T-helper 2 cell treated with Interferon-gamma antibody and Interleukin-4, amounts not matched to agents 100 ng/mL and 5 ng/mL, for 36 hours (primary cell): ENCODE data around the gene ARID1B. TPM values are rescaled to one million over a fixed set of nuclear protein-coding genes. Genes with fewer than 3 reads are reported as not detected.

Experiments used
- intact Hi-C: fragments of 100-400 bp; cut with micrococcal nuclease; formaldehyde crosslinking; loops from one replicate; pipeline ENCODE4 v1.15.1; 2023
- total RNA-seq: library from RNA; stranded (reverse); gene quantifications from 2 replicates; pipeline ENCODE4 v1.2.3, GENCODE V29; 2022

ARID1B gene
- total RNA-seq, 1 donor from 2014 or later = 82.5 TPM

DNA sequence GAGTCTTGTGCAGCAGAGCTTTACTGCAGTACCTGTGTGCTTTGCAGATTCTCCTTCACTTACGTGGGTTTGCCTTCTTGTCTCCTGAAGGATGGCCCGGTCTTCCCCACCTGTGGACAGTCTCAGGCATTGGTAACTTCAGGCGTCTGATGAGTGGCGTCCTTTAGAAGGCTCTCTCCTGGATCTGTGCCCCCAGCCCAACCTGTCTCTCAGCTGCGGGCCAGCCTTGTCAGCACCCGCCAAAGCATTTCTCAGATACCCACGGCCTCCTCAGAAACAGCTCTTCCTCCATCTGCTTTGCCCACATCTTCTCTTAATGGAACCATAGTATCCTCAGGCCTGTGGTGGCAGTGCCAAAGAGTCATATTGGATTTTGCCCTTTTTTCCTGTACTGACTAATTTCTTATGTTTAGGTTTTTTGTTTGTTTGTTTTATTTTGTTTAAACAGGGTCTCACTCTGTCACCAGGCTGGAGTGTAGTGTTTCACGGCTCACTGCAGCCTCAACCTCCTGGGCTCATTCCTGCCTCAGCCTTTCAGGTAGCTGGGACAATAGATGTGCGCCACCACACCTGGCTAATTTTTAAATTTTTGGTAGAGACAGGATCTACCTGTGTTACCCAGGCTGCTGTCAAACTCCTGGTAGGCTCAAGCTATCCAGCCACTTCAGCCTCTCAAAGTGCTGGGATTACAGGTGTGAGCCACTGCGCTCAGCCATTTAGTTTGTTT lies 96.6 kb downstream of the ARID1B start:
- intact Hi-C loops = no loop called here

DNA sequence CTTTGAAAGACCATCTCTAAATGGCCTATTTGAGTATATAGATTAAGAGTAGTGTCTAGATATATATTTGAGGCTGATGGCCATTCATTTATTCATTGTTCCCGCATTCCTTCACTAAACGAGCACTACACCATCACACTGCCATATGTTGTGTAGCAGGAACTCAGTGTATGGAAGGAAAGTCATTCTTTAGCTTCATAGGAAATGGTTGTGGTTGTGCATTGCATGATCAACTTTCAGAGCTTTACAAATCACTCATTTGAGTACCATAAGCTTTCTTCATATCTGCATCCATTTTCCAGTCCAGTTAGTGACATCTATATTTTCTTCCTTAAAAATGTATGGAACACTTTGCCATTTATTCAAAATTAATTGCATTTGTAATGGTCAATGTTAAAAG lies 97.9 kb downstream of the ARID1B start:
- intact Hi-C loops = no loop called here

DNA sequence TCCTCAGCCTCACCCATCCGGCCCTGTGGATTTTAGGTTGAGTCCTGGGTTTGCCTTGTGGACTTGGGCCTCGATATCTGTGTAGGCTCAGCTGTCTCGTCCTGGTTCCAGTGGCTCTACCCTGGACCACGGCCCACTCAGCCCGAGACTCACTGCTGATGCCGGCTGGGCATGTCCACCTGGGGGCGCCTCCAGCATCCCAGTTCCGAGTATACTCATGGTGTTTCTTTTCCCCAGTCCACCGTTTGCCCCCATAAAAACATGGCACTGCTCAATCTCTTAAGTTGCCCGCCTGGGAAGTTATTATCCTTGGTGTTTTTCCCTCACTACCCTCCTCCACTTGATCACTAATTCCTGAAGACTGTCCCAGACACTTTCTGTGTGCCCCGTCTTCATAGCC lies 99.1 kb downstream of the ARID1B start:
- intact Hi-C loops = no loop called here

GRCh38 chr6:156877126-156877863 lies 100.1 kb downstream of the ARID1B start:
- intact Hi-C loops = no loop called here

- intact Hi-C loops = no loop called here
Observed at GRCh38 chr6:156878681-156879080, 101.5 kb downstream of the ARID1B start.

DNA sequence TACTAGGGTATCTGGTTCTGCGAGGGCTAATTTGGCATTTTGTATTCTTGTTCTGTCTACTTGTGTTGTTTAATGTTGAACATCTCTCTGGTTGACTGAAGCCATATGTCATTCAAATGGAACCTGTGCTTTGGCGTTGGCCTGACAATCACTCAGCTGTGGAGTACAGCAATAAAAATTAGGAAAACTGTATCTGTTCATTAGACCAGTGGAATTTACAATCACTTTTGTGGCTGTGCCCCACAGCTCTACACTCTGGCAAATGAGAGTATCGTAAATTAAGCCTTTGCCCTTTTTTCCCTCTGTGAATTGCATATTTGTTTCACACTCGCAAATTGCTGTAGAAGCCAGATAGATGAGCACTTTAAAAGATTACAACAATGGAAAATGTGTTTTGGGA lies 102.0 kb downstream of the ARID1B start:
- intact Hi-C loops = no loop called here

GRCh38 chr6:156879591-156879990 lies 102.4 kb downstream of the ARID1B start:
- intact Hi-C loops = no loop called here

DNA sequence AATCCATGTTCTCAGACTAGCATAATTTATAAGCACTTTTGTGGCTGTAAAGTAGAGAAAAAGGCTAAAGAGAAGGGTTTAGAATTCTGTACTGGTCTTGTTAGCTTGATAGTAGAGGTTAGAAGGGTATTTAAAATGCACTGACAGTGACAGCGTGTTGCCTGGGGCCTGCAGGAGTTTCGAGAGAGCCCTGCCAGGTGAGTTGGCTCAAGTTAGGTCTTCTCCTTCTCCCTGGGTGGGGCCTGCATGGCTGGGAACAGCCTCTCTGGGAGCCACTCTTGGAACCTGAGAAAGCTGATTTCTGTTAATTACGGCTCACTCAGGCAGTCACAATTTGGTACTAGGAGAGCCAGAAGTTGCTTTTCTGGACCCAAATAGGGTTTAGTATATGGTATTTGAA lies 103.7 kb downstream of the ARID1B start:
- intact Hi-C loops = no loop called here

DNA sequence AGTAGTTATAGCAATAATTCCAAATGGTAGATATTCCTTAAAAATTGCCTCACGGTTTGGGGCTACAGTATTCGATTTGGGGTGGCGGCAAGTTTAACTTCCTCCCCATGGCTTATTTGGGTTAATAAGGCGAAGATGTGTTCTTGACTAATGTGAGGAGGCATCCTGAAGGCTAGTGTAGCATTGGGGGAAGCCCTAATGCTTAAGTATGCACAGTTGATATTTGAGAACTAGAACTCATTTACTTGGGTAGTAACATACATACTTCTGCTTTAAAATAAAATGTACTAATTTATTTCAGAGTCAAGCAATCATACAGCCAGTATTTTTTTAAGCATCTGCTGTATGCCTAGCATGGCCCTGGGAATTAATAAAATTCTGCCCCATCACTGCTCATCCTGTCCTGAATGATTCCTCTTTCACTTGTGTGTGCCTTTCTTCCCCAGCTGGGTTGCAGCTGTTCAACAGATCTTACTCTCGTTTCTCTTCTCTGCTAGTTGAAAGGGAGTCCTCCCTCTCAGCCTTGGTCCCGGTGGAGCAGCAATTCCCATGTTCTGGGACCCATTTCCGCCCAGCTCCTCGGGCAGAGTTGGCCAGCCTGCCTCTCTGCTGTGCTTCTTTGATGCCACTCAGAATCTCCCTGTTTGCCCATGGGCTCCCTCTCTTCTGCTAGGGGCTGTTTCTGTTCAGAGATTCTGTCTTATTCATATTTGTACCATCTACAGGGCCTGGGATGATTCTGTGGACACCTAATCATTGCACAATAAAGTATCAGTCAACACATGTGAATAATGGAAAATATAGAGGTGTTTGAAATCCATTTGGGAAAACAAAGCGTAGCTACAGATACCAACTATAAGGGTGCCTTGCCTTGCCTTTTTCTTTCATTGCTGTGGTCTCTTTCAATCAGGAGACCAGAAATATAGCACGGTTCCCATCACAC lies 104.8 kb downstream of the ARID1B start:
- intact Hi-C loops = no loop called here

DNA sequence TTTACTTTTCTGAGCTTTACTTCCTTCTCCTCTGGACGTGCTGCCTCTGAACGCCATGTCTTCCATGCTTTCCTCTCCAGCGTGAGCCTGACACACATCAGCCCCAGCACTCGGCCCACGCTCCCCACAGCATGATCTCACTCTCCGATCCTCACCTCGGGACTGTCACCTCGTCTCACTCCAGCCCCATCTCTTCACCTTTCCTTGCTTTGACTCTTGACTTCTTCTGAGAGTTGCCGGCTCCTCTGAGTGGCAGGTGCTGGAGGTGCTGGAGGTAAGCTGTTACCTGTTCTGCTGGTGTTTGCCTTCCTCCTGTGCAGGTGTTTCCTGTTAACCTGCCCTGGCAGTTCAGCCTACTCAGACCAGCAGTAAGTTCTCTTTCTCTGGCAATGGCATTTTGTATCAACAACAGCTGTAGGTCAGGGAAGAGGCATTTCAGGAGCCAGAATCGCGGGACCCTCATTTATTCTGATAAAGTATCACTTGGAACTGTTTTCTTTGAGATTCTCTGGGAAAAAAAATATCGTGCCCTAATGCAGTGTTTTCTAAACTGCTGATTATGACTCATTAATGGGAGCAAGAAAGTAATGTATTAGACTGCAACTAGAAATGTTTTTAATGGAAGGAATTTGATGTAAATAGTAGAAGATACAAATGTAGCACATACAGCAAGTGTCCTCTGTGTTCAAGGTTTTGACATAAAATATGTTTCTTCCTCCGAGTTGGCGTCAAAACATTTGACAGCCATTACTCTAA lies 106.5 kb downstream of the ARID1B start:
- intact Hi-C loops = no loop called here

DNA sequence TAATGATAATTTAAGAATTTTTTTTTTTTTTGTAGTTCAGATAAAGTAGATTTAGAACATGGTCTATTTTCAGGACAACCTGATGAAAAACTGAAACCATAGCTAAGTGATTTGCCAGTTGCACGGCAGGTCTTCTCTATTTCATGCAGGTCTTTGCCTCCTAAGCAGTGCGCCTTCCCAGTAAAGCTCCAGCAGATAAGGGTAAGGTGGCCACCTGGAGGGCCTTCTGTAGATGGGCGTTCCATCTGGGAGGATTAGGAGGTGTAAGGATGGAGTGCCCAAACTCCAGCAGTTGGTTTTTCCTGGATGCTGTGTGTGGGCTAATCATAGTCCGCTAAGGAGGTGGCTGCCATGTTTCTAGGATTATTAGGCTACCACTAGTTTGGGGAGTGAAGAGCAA lies 107.1 kb downstream of the ARID1B start:
- intact Hi-C loops = no loop called here

DNA sequence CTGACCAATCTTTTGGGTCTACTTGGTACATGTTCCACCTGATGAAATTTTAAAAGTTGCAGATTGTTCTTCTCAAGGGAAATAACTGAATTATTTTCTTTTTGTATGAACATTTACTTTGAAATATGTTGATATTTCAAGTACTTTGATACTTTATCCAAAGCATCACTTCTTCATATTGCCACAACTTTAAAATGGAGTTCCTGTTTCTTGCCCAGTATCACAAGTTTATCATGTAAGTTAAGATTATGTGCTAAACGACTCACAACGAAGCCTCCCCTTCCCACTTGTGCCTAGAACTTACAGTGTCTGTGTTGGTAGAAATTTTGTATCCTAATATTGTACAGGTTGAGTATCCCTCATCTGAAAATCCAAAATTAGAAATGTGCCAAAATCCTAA lies 108.4 kb downstream of the ARID1B start:
- intact Hi-C loops = no loop called here

GRCh38 chr6:156886409-156886808 lies 109.2 kb downstream of the ARID1B start:
- intact Hi-C loops = no loop called here

DNA sequence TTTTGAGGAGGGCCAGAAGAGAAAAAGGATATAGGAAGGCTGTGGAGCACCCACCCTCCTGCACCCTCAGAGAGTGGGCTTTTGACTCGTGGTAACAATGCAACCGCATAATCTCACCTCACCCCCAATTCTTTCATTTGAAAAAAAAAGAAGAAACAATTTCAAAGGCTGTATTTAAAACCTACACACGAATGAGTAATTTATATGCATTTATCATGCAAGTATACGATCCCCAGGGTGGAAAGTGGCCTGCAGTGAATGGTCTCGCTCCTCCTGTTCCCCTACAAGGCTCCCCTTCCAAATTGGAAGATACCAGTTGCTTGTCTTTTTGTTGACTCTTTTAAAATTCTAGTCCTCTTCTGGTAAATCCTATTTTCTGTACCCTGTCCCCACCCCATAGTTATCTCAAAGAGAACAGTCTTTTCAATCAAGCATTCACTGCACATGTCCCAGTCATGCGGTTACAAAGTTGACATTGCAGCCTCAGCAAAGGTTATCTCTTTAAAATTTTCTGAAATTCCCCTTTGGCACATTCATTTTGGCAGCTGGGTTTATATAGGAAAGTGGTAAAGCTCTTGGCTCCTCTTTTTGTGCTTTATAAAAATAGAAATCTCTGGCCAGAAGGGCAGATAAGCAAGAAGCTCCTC lies 110.6 kb downstream of the ARID1B start:
- intact Hi-C loops = no loop called here

DNA sequence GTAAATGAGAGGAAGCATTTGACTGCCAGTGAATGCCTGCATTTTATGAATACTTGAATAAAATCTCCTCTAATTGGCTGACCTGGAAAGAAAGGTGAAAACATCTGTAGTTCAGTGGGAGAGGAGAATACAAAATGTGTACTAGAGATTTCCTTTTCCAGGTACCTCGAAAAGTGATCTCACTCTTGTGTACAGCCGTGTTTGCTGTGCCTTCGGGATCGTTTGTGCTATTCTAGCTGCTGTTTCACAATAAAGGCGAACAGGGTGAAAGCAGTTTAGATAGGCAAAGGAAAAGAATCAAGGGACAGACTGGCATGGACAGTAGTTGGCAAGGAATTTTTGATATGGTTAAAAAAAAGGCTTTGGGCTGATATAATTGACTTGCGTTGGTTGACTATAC lies 112.3 kb downstream of the ARID1B start:
- intact Hi-C loops = no loop called here

DNA sequence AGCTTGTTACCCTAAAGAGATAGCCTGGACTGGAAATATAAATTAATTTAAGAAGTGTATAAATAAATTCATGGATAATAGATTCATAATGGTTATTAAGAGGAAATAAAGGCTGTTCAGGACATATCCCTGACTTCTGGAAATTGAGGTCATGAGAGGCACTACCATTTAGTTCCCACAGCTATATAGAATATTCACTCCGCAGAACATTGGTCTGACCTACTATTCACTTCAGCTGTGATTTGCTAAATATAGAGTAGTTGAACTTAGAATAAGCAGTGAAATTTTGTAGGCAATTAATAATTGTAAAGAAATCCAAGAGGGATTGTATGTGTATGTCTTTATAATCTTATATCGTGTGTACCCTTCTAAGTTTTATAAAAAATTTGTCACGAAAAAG lies 112.8 kb downstream of the ARID1B start:
- intact Hi-C loops = no loop called here

- intact Hi-C loops = no loop called here
Observed at GRCh38 chr6:156890627-156891314, 113.6 kb downstream of the ARID1B start.

DNA sequence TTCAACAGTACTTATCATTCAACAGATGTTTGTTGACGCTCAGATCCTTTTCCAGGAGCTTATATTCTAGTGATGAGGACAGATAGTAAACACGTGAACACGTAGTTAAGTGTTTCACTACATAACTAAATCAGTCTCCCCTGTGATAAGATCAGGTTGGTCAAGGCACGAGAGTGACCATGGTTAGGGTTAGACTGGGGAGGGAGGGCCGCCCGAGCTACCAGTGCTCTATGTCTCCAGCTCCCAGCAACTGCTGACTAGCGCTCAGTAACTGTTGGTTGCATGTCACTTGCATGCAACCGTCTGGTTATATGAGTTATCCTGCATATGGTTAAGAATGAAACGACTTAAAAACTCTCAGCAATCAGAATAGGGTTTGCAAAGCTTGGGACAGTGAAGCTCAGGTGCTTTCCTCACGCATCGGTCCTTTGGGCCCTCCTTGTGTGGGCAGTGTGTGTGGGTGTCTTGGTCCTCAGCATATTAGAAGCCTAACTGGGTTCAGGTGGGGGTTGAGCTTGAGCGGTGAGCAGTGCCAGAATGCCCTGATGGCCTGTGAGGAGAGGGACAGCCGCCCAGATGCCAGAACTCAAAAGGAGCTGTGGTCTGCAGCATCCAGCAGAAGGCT lies 120.8 kb downstream of the ARID1B start:
- intact Hi-C loops = no loop called here

DNA sequence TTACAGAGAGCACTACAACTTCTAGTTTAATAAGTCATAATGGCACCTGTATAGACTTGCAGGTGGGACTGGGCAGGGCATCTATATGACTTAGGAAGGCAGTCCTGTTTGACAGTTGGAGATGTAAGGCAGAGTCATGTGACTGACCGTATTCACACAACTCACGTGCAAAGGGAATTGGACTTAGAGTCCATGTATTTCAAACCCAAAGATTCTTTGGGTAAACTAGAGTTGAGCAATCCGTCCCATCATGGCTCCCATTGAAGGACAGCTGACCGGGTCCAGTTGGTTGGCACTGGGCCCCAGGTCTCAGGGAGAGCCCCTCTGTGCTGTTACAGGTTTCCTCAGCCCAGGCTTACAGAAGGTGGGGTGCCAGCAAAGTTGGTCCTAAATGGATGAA lies 121.9 kb downstream of the ARID1B start:
- intact Hi-C loops = no loop called here
